Astrocyte (in vitro differentiated cells and primary cell): Measurements from ENCODE around the gene SPSB1. TPM values are rescaled to one million over a fixed set of nuclear protein-coding genes. Genes with fewer than 3 reads are reported as not detected.
"Not testable (repeated sequence)": the region's sequence is repeated elsewhere in the genome, so short reads cannot be mapped to it uniquely, and the experiment has no call there.

Experiments used
- DNase-seq: peaks from one replicate; pipeline ENCODE4 v3.0.0-alpha.2; 2010; ENCODE audit warnings: low read depth
- FAIRE-seq: peaks from 2 replicates; lab custom pipeline; 2011; peaks lifted over from hg19 to GRCh38; lab: Jason Lieb, UNC
- H2AFZ ChIP-seq: 2 replicates; pipeline ENCODE4 v1.6.0; 2012; ENCODE audit warnings: low read depth, low read length, inconsistent platforms
- H3K27ac ChIP-seq: 2 replicates; pipeline ENCODE4 v1.5.1; 2011; ENCODE audit warnings: low read depth, low read length, inconsistent platforms
- H3K27me3 ChIP-seq: 2 replicates; pipeline ENCODE4 v1.6.0; 2011; ENCODE audit warnings: low read length, inconsistent platforms; ENCODE audit not compliant: insufficient read depth
- H3K36me3 ChIP-seq: 2 replicates; pipeline ENCODE4 v1.5.1; 2011; ENCODE audit warnings: low read length, inconsistent platforms; ENCODE audit not compliant: insufficient read depth
- H3K4me1 ChIP-seq: 2 replicates; pipeline ENCODE4 v1.5.1; 2011; ENCODE audit warnings: low read length, inconsistent platforms; ENCODE audit not compliant: insufficient read depth
- H3K4me2 ChIP-seq: 2 replicates; pipeline ENCODE4 v1.6.0; 2012; ENCODE audit warnings: low read length, inconsistent platforms
- H3K4me3 ChIP-seq: 2 replicates; pipeline ENCODE4 v1.5.1; 2011; ENCODE audit warnings: low read depth, mild to moderate bottlenecking, low read length, inconsistent platforms; ENCODE audit not compliant: insufficient read depth
- H3K79me2 ChIP-seq: 2 replicates; pipeline ENCODE4 v1.6.0; 2012; ENCODE audit warnings: mild to moderate bottlenecking, low read length, inconsistent platforms; ENCODE audit not compliant: insufficient read depth
- H3K9ac ChIP-seq: 2 replicates; pipeline ENCODE4 v1.6.0; 2012; ENCODE audit warnings: mild to moderate bottlenecking, low read length, inconsistent platforms
- H3K9me3 ChIP-seq: 2 replicates; pipeline ENCODE4 v1.5.1; 2012; ENCODE audit warnings: low read depth, mild to moderate bottlenecking, low read length, inconsistent platforms; ENCODE audit not compliant: insufficient read depth
- H4K20me1 ChIP-seq: 2 replicates; pipeline ENCODE4 v1.6.0; 2012; ENCODE audit warnings: low read length, inconsistent platforms; ENCODE audit not compliant: insufficient read depth
- H3K27ac Mint-ChIP-seq: one replicate; pipeline ENCODE4 v1.8.0; 2021; ENCODE audit warnings: mild to moderate bottlenecking, mixed read lengths; ENCODE audit not compliant: unreplicated experiment
- H3K27me3 Mint-ChIP-seq: one replicate; pipeline ENCODE4 v1.8.0; 2021; ENCODE audit warnings: low read depth, mixed read lengths; ENCODE audit not compliant: unreplicated experiment
- H3K36me3 Mint-ChIP-seq: one replicate; pipeline ENCODE4 v1.8.0; 2021; ENCODE audit warnings: low read depth, mixed read lengths; ENCODE audit not compliant: unreplicated experiment
- H3K4me1 Mint-ChIP-seq: one replicate; pipeline ENCODE4 v1.8.0; 2021; ENCODE audit warnings: low read depth, mixed read lengths; ENCODE audit not compliant: unreplicated experiment
- H3K4me3 Mint-ChIP-seq: one replicate; pipeline ENCODE4 v1.8.0; 2021; ENCODE audit warnings: mild to moderate bottlenecking, moderate library complexity, mixed read lengths; ENCODE audit not compliant: unreplicated experiment
- H3K9me3 Mint-ChIP-seq: one replicate; pipeline ENCODE4 v1.8.0; 2021; ENCODE audit warnings: mild to moderate bottlenecking, mixed read lengths; ENCODE audit not compliant: unreplicated experiment
- CTCF ChIP-seq: IDR thresholded peaks from 2 replicates; pipeline ENCODE4 v1.5.1; 2011; ENCODE audit warnings: low read depth, mild to moderate bottlenecking, inconsistent platforms, low read length, moderate library complexity; ENCODE audit not compliant: insufficient read depth
- EZH2 ChIP-seq: IDR thresholded peaks from 2 replicates; pipeline ENCODE4 v1.6.1; 2012; ENCODE audit warnings: mild to moderate bottlenecking, low read length, inconsistent platforms; ENCODE audit not compliant: insufficient read depth
- total RNA-seq: library from RNA; stranded (reverse); gene quantifications from 2 replicates; pipeline ENCODE4 v1.2.1, GENCODE V29; 2021

SPSB1 gene
- total RNA-seq, 1 donor from 2014 or later = 53.5 TPM

DNA sequence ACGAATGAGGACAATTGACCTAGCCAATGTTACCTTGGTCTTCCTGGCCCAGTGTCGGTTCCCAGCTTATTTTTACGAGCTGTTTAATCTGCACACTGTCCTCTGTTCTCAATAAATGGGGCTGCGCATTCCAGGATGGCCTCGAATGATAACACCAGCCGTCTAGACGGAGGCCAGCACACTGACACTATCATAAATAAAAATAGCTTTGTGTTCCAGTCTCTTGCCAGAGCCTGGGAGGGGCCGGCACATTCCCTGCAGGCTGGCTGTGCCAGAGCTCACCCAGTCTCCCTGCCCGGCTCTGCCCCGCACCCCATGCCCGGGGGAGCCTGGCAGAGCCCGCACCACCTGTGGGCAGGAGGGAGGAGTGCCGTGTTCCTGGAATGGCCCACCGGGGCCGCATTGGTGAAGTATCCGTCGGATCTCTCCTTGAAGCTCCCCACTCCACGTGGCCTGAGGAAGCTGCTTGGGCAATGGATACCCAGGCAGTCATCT, 92.1 kb downstream of the SPSB1 start:
- no peaks in the 10 kb centered on the region for H3K9me3 ChIP-seq
- peak overlapping the region; percentile 80 for H3K27ac Mint-ChIP-seq
- peaks cover 16% of the 10 kb centered on the region for H3K4me1 Mint-ChIP-seq
- H2AFZ ChIP-seq = peak overlapping the region; percentile 10
- FAIRE-seq (no peak), DNase-seq (no peak)
- peaks cover 5% of the 10 kb centered on the region for H3K27me3 Mint-ChIP-seq
- no peaks in the 10 kb centered on the region for H3K79me2 ChIP-seq
- no peak overlapping the region for H3K9ac ChIP-seq
- H3K4me1 ChIP-seq = peaks cover 16% of the 10 kb centered on the region
- H3K4me3 Mint-ChIP-seq = peak overlapping the region; percentile 25
- no peaks in the 10 kb centered on the region for H3K27me3 ChIP-seq
- no peak overlapping the region for H3K27ac ChIP-seq
- no peaks in the 10 kb centered on the region for H3K9me3 Mint-ChIP-seq
- H4K20me1 ChIP-seq = no peaks in the 10 kb centered on the region
- H3K4me2 ChIP-seq = no peak overlapping the region
- no peak overlapping the region for H3K4me3 ChIP-seq
- no peaks in the 10 kb centered on the region for H3K36me3 ChIP-seq
- no peaks in the 10 kb centered on the region for H3K36me3 Mint-ChIP-seq
- TF ChIP-seq EZH2 (no peak), CTCF (no peak)

DNA sequence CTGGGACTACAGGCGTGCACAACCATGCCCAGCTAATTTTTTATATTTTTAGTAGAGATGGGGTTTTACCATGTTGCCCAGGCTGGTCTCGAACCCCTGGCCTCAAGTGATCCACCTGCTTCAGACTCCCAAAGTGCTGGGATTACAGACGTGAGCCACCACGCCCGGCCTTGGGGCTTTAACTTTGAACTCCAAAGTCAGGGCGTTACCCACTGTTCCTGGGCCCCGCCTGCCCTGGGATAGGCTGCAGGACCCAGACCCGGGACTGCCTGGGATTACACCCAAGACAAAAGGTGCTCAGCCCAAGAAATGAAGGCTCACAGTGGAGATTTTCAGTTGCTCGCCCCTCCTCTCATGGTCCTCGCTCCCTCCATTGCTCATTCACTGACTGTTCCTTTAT, 92.7 kb downstream of the SPSB1 start:
- not testable (repeated sequence) for DNase-seq, FAIRE-seq, H3K9me3 ChIP-seq, H3K27me3 ChIP-seq, H3K79me2 ChIP-seq, H3K4me3 Mint-ChIP-seq, H3K36me3 ChIP-seq, H4K20me1 ChIP-seq, H3K9ac ChIP-seq, H3K27ac Mint-ChIP-seq, H3K27me3 Mint-ChIP-seq, H3K36me3 Mint-ChIP-seq, H3K4me2 ChIP-seq, H3K4me3 ChIP-seq, H3K27ac ChIP-seq, H2AFZ ChIP-seq, H3K9me3 Mint-ChIP-seq
- H3K4me1 Mint-ChIP-seq = peaks cover 16% of the 10 kb centered on the region
- H3K4me1 ChIP-seq = peaks cover 16% of the 10 kb centered on the region

DNA sequence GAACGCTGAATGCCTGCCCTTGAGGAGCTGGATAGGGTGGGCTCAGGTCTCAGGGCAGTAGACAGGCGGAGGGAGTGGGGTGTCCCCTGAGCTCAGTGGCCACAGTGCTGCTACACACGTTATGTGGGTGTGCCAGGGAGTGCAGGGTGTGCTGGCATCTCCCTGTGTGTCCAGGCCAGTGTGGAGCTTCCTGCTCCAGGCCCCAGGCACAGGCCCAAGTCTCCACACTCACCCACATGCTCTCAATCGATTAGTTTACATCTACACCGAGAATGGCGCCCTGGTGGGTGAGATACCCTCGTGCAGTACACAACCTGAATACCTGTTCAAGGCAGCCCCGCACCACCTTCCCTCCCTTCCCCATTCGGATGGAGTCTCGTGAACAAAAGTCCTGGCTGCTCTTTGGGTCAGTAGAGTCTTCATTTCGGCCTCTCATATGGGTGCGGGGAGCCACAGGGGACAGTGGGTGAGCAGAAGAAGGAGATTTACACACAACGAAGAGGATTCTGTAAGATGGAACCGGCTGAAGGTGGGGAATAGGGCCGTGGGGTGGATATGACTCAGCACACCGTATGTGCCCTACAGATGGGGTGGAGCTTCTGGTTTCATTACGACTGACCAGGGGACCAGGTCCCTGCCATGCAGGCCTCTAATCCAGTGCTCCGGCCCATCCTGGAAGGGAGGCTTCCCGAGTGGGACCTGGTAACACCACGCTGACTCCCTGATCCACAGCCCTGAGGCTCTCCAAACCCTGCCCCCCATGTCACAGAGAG, 93.3 kb downstream of the SPSB1 start:
- FAIRE-seq = no peak

More for the DNA sequence above, 93.3 kb downstream of the SPSB1 start:
- Histone ChIP-seq H3K36me3 (no peaks in the 10 kb centered on the region), H3K4me1 (peaks cover 16% of the 10 kb centered on the region), H3K4me2 (no peak overlapping the region), H3K27ac (no peak overlapping the region), H3K79me2 (no peaks in the 10 kb centered on the region), H4K20me1 (no peaks in the 10 kb centered on the region), H3K9ac (no peak overlapping the region), H3K9me3 (no peaks in the 10 kb centered on the region), H3K27me3 (no peaks in the 10 kb centered on the region), H2AFZ (no peak overlapping the region), H3K4me3 (no peak overlapping the region)
- Mint-ChIP-seq H3K4me3 (no peak overlapping the region), H3K36me3 (no peaks in the 10 kb centered on the region), H3K27me3 (peaks cover 4% of the 10 kb centered on the region), H3K4me1 (peaks cover 16% of the 10 kb centered on the region), H3K27ac (peak overlapping the region; percentile 78), H3K9me3 (no peaks in the 10 kb centered on the region)
- no peak for DNase-seq
- TF ChIP-seq CTCF (no peak), EZH2 (no peak)
